Measurements from ENCODE around the gene SLC24A3. TPM values are rescaled to one million over a fixed set of nuclear protein-coding genes. Genes with fewer than 3 reads are reported as not detected.
A peak's percentile ranks its signal among the peaks of the same experiment; 100 is the strongest.

SLC24A3 gene
- total RNA-seq, 6 donors from 2014 or later, result 6.3 to 10.8 (median 9.3) TPM

DNA sequence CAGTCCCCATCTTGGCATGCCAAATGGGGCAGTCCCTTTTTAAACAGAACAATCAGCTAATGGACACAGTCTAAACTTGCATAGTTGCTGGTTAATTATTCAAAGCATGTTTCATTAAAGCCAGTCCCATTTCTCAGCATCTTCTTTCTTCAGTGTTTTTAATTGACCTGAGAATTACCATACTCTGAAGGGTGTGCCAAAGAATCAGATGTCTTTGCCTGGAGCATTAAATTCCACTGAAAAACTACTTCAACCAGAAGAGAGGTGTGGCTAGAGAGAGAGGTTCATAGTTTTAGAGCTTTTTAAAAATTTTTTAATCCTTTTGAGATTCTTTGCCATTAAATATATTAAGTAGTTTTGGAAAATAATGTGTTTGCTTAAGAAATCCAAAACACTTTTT is 37.9 kb downstream of the SLC24A3 start:
- ATAC-seq (ENCODE audit: low FRiP score in 2 of 2), result no peak
- H3K27ac ChIP-seq, result no peak overlapping the region
- H3K4me1 ChIP-seq, result peaks cover 9 to 25% (median 22%) of the 10 kb centered on the region in 4 donors
- no peak overlapping the region for H3K4me3 ChIP-seq
- no peaks in the 10 kb centered on the region for H3K36me3 ChIP-seq
- no peaks in the 10 kb centered on the region for H3K9me3 ChIP-seq
- DNase-seq, result no peak
- TF ChIP-seq, protein P1, sequence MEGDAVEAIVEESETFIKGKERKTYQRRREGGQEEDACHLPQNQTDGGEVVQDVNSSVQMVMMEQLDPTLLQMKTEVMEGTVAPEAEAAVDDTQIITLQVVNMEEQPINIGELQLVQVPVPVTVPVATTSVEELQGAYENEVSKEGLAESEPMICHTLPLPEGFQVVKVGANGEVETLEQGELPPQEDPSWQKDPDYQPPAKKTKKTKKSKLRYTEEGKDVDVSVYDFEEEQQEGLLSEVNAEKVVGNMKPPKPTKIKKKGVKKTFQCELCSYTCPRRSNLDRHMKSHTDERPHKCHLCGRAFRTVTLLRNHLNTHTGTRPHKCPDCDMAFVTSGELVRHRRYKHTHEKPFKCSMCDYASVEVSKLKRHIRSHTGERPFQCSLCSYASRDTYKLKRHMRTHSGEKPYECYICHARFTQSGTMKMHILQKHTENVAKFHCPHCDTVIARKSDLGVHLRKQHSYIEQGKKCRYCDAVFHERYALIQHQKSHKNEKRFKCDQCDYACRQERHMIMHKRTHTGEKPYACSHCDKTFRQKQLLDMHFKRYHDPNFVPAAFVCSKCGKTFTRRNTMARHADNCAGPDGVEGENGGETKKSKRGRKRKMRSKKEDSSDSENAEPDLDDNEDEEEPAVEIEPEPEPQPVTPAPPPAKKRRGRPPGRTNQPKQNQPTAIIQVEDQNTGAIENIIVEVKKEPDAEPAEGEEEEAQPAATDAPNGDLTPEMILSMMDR (IDR thresholded peaks at IDR 0.05), result no peak
- no peaks in the 10 kb centered on the region for H3K27me3 ChIP-seq

DNA sequence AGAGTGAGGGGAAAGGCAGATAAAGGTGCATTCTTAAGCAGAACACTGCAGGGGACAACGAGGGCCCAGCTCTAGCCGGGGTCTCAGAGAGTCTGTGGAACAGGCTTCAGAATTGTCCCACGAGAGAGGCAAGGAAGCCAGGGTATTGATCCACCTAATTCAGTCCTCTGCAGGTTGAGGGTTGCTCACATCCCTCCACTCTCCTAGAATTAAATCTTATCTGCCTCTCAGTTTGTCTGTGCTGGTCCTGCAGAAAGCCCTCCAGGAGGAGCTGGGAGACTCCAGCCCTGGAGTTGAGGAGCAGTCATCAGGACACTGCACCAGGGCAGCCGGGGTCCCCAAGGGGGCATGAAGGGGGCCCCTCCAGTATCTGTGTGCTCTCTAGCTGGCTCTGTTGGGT is 39.1 kb downstream of the SLC24A3 start:
- no peak for TF ChIP-seq POLR2A (IDR thresholded peaks at IDR 0.05)
- TF ChIP-seq, protein P1 (IDR thresholded peaks at IDR 0.05), result no peak
- TF ChIP-seq EP300 (IDR thresholded peaks at IDR 0.05), result no peak
- TF ChIP-seq POLR2AphosphoS5 (IDR thresholded peaks at IDR 0.05), result no peak
- DNase-seq, result no peak
- Histone ChIP-seq H3K36me3 (no peaks in the 10 kb centered on the region), H3K4me3 (no peak overlapping the region), H3K4me1 (peaks cover 9 to 25% (median 22%) of the 10 kb centered on the region in 4 donors), H3K27me3 (no peaks in the 10 kb centered on the region), H3K27ac (peak overlapping the region in 2 of 4 donors; percentile 56 to 57), H3K9me3 (no peaks in the 10 kb centered on the region)
- 87 to 90% methylated on average over 4 of the region's 4 CpGs for WGBS, 2 donors
- ATAC-seq (ENCODE audit: low FRiP score in 2 of 2), result no peak

DNA sequence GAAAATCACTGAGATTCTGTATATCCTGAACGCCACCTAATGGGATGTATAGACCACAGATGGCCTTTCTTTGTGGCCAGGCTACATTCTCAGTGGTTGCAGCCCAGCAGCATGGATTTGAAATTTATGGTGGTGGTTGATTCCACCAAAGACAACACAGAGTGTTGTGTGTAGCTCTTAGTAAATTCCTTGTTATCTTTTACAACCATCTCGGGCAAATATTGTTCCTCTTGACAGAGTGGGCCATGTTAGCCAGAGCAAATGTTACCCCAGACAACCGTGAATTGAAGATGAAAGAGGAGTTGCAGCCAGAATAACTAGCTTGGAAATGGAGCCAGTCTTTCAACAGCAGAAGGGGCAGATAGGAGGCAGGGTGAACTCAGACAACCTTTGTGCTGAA is 39.5 kb downstream of the SLC24A3 start:
- WGBS, 2 donors, result 61 to 66% methylated on average over 3 of the region's 3 CpGs
- Histone ChIP-seq H3K36me3 (no peaks in the 10 kb centered on the region), H3K9me3 (no peaks in the 10 kb centered on the region), H3K4me1 (peaks cover 9 to 25% (median 22%) of the 10 kb centered on the region in 4 donors), H3K4me3 (no peak overlapping the region), H3K27me3 (no peaks in the 10 kb centered on the region), H3K27ac (peak overlapping the region in 2 of 4 donors; percentile 56 to 57)
- no peak for TF ChIP-seq EP300 (IDR thresholded peaks at IDR 0.05)
- no peak for TF ChIP-seq POLR2AphosphoS5 (IDR thresholded peaks at IDR 0.05)
- TF ChIP-seq, protein P1 (IDR thresholded peaks at IDR 0.05), result no peak
- TF ChIP-seq POLR2A (IDR thresholded peaks at IDR 0.05), result no peak
- ATAC-seq (ENCODE audit: low FRiP score in 2 of 2) (no peak), DNase-seq (no peak)

DNA sequence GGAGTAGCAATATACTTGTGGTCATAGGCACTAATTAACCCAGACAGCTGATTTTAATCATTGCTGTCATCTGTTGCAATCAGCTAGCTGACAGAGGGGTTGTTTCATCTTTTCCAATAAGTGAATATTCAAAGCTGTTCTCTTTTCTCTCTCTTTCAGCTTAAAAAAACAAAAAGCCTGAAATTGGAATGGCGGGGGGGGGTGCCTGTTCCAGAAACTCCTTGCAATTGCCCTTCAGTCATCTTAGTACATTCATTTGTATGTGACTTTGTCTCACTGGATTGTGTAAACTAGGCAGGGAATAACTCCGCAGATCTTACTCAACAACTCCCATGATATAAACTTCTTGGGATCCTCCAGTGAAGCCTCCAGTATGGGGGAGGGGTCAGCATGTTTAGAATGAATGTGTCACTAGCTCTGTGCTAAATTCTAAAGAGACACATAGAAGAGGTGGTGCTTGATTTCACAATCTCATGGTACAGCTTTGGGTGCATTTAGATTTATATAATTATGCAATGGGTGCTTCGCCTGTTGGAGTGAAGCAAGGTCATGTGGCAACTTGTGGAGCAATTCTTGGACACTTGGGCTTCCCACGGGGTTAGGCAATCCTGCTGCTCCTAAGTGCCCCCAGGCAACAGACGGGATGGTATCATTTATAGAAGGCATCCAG is 40.1 kb downstream of the SLC24A3 start:
- no peaks in the 10 kb centered on the region for H3K9me3 ChIP-seq
- H3K4me3 ChIP-seq, result no peak overlapping the region
- H3K27ac ChIP-seq, result peak overlapping the region in 2 of 4 donors; percentile 56 to 57
- TF ChIP-seq EP300 (IDR thresholded peaks at IDR 0.05) (peak in 1 of 4 donors; percentile 80), POLR2AphosphoS5 (IDR thresholded peaks at IDR 0.05) (peak; percentile 62 to 65)
- TF ChIP-seq, protein P1 (IDR thresholded peaks at IDR 0.05), result no peak
- H3K27me3 ChIP-seq, result no peaks in the 10 kb centered on the region
- peak; percentile 55 to 61 for ATAC-seq (ENCODE audit: low FRiP score in 2 of 2)
- no peaks in the 10 kb centered on the region for H3K36me3 ChIP-seq
- H3K4me1 ChIP-seq, result peaks cover 9 to 25% (median 22%) of the 10 kb centered on the region in 4 donors
- peak in 1 of 2 donors; percentile 86 for DNase-seq
- WGBS, 2 donors, result 34 to 48% methylated on average over 5 of the region's 5 CpGs

DNA sequence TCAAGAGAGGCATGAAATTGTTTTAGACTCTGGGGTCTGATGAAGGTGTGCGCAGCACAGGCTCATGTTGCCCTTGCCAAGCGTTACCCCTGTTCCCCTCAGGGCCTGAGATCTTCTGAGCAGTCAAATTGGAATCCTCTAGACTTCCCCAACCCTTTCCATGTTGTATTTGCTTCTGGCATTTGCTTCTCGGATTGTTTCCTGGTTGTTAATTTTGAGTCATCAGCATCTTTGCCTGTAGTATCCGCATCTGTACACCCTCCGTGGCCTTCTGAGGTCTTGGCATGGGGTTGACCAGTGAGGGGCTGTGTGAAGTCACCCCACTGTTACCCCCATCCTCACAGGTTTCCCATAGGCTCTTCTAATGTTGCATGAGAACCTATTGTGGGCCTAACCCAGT is 40.9 kb downstream of the SLC24A3 start:
- peak overlapping the region in 2 of 4 donors; percentile 12 to 48 for H3K27ac ChIP-seq
- no peak for DNase-seq
- H3K9me3 ChIP-seq, result no peaks in the 10 kb centered on the region
- no peaks in the 10 kb centered on the region for H3K27me3 ChIP-seq
- ATAC-seq (ENCODE audit: low FRiP score in 2 of 2), result no peak
- H3K4me1 ChIP-seq, result peaks cover 9 to 25% (median 22%) of the 10 kb centered on the region in 4 donors
- TF ChIP-seq EP300 (IDR thresholded peaks at IDR 0.05) (no peak), POLR2AphosphoS5 (IDR thresholded peaks at IDR 0.05) (no peak), POLR2A (IDR thresholded peaks at IDR 0.05) (no peak)
- TF ChIP-seq, protein P1 (IDR thresholded peaks at IDR 0.05), result no peak
- no peak overlapping the region for H3K4me3 ChIP-seq
- no peaks in the 10 kb centered on the region for H3K36me3 ChIP-seq
- 79 to 81% methylated on average over 5 of the region's 5 CpGs for WGBS, 2 donors

All from upper lobe of left lung (tissue), 6 donors.